DND-41 (cell line): Measurements from ENCODE around the gene SRP19.
"Not testable (repeated sequence)": the region's sequence is repeated elsewhere in the genome, so short reads cannot be mapped to it uniquely, and the experiment has no call there.

ENCODE experiments used
- ATAC-seq: fragments of 200-7000 bp; cut with Tn5 transposase; 3 replicates; pipeline ENCODE4 v1.9.1; 2021; ENCODE audit warnings: low read depth; ENCODE audit not compliant: insufficient read depth
- DNase-seq: peaks from one replicate; pipeline ENCODE4 v3.0.0-alpha.2; 2020
- H2AFZ ChIP-seq: 2 replicates; pipeline ENCODE4 v1.6.0; 2012; ENCODE audit warnings: low read depth, low read length
- H3K27ac ChIP-seq: 2 replicates; pipeline ENCODE4 v1.5.1; 2012; ENCODE audit warnings: low read length, inconsistent platforms
- H3K27me3 ChIP-seq: fragments of 200-600 bp; sonication (generic); 2 replicates; pipeline ENCODE4 v1.6.0; 2012; ENCODE audit warnings: low read length, mild to moderate bottlenecking, inconsistent platforms; ENCODE audit not compliant: insufficient read depth, poor library complexity
- H3K36me3 ChIP-seq: 2 replicates; pipeline ENCODE4 v1.5.1; 2012; ENCODE audit warnings: low read length, inconsistent platforms; ENCODE audit not compliant: insufficient read depth
- H3K4me1 ChIP-seq: 2 replicates; pipeline ENCODE4 v1.5.1; 2012; ENCODE audit warnings: mild to moderate bottlenecking, low read length; ENCODE audit not compliant: insufficient read depth
- H3K4me2 ChIP-seq: 2 replicates; pipeline ENCODE4 v1.6.0; 2012; ENCODE audit warnings: mild to moderate bottlenecking, moderate library complexity, low read length, inconsistent platforms; ENCODE audit not compliant: insufficient read depth
- H3K4me3 ChIP-seq, 2 experiments: fragments of 200-600 bp in 1 of 2; shearing (Covaris generic) in 1 of 2; 2 replicates each; pipeline ENCODE4 v1.5.1; 2012 to 2016; ENCODE audit warnings: inconsistent platforms in 2 of 2, low read length in 2 of 2, mild to moderate bottlenecking in 2 of 2, low read depth in 1 of 2, moderate library complexity in 1 of 2
- H3K79me2 ChIP-seq: 2 replicates; pipeline ENCODE4 v1.6.0; 2012; ENCODE audit warnings: low read length, inconsistent platforms; ENCODE audit not compliant: insufficient read depth
- H3K9ac ChIP-seq: 2 replicates; pipeline ENCODE4 v1.6.0; 2012; ENCODE audit warnings: low read depth, mild to moderate bottlenecking, inconsistent platforms, low read length, moderate library complexity
- H3K9me3 ChIP-seq: 2 replicates; pipeline ENCODE4 v1.5.1; 2012; ENCODE audit warnings: low read length, moderate library complexity, mild to moderate bottlenecking, inconsistent platforms; ENCODE audit not compliant: insufficient read depth, severe bottlenecking
- H4K20me1 ChIP-seq: 2 replicates; pipeline ENCODE4 v1.6.0; 2012; ENCODE audit warnings: low read length; ENCODE audit not compliant: insufficient read depth
- EZH2 ChIP-seq: IDR thresholded peaks from 3 replicates; pipeline ENCODE4 v1.6.1; 2012; ENCODE audit warnings: borderline replicate concordance, low read depth, mild to moderate bottlenecking, moderate library complexity, low read length, inconsistent platforms; ENCODE audit not compliant: severe bottlenecking
- TF ChIP-seq, protein P1 (sequence below): IDR thresholded peaks from 2 replicates; pipeline ENCODE4 v1.5.1; 2012; ENCODE audit warnings: borderline replicate concordance, low read length, moderate library complexity, mild to moderate bottlenecking; ENCODE audit not compliant: poor library complexity, severe bottlenecking; ENCODE audit errors: extremely low read depth

SRP19 gene

DNA sequence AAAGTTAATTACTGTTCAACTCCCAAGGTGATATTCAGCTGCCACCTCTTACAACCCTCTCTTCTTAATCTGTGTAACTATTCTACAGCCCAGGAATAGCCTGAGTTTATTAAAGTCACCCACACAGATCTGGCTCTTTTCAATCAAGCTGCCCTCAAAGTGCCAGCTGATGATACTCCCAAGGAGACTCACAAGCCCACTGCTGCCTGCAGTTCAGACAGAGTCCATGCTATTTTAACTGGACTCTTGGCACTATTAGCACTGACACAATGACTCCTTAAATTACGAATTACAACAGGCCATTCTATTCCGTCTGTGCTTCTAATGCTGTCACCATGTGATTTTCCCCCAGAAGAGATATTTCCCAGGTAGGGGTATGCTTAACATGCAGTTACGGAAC lies 34.6 kb downstream of the SRP19 start:
- no peak for DNase-seq
- Histone ChIP-seq H3K27ac (no peak overlapping the region), H3K79me2 (peaks cover 17% of the 10 kb centered on the region)

DNA sequence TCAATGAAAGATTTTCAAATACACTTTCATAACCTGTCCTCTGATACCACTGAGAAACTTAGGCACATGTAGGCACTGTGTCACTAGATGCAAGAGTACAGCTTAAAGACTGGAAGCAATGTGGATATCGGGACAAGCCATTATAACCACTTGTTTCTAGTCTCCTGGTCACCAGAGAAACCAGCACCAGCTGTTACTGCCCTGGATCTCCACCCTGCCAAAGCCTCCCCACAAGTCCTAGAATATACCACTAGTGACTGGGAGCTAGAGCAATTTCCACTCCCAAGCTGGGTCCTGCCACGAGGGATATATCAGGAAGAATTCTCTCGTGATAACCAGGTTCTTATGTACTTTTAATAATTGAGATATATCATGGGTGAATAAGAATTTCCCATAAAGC lies 41.5 kb downstream of the SRP19 start:
- peaks cover 70% of the 10 kb centered on the region for H3K36me3 ChIP-seq
- no peak overlapping the region for H2AFZ ChIP-seq
- no peak overlapping the region for H3K4me3 ChIP-seq
- H3K79me2 ChIP-seq, result peaks cover 34% of the 10 kb centered on the region
- no peak overlapping the region for H3K9ac ChIP-seq
- DNase-seq (no peak), ATAC-seq (no peak)
- TF ChIP-seq, protein P1, sequence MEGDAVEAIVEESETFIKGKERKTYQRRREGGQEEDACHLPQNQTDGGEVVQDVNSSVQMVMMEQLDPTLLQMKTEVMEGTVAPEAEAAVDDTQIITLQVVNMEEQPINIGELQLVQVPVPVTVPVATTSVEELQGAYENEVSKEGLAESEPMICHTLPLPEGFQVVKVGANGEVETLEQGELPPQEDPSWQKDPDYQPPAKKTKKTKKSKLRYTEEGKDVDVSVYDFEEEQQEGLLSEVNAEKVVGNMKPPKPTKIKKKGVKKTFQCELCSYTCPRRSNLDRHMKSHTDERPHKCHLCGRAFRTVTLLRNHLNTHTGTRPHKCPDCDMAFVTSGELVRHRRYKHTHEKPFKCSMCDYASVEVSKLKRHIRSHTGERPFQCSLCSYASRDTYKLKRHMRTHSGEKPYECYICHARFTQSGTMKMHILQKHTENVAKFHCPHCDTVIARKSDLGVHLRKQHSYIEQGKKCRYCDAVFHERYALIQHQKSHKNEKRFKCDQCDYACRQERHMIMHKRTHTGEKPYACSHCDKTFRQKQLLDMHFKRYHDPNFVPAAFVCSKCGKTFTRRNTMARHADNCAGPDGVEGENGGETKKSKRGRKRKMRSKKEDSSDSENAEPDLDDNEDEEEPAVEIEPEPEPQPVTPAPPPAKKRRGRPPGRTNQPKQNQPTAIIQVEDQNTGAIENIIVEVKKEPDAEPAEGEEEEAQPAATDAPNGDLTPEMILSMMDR, result no peak
- no peak for TF ChIP-seq EZH2
- H4K20me1 ChIP-seq, result peaks cover 13% of the 10 kb centered on the region
- no peaks in the 10 kb centered on the region for H3K9me3 ChIP-seq
- no peak overlapping the region for H3K4me2 ChIP-seq
- no peak overlapping the region for H3K27ac ChIP-seq
- H3K27me3 ChIP-seq, result no peaks in the 10 kb centered on the region
- H3K4me1 ChIP-seq, result no peaks in the 10 kb centered on the region

More for the DNA sequence above, 34.6 kb downstream of the SRP19 start:
- no peak overlapping the region for H3K4me3 ChIP-seq
- TF ChIP-seq, protein P1, result no peak
- no peak for TF ChIP-seq EZH2
- no peaks in the 10 kb centered on the region for H3K9me3 ChIP-seq
- H3K27me3 ChIP-seq, result no peaks in the 10 kb centered on the region
- no peak overlapping the region for H2AFZ ChIP-seq
- peaks cover 69% of the 10 kb centered on the region for H3K36me3 ChIP-seq
- no peak overlapping the region for H3K9ac ChIP-seq
- no peaks in the 10 kb centered on the region; the same call in 1 of the 2 replicates for H4K20me1 ChIP-seq
- H3K4me2 ChIP-seq, result no peak overlapping the region
- ATAC-seq, result no peak
- H3K4me1 ChIP-seq, result no peaks in the 10 kb centered on the region

DNA sequence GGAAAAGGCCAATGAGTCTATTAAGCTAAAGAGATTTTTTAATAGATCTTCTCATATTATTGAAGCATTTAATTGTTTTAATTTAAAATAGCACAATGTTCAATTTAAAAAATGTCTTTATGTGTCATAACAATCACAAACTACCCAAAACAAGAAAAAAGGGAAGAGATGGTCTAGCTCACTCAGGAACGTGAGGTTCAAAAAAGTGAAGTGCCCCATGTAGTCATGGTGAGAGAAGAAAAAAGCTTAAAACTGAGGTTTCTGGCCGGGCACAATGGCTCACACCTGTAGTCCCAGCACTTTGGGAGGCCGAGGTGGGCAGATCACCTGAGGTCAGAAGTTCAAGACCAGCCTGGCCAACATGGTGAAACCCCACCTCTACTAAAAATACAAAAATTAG lies 43.9 kb downstream of the SRP19 start:
- ATAC-seq, DNase-seq: not testable (repeated sequence)

DNA sequence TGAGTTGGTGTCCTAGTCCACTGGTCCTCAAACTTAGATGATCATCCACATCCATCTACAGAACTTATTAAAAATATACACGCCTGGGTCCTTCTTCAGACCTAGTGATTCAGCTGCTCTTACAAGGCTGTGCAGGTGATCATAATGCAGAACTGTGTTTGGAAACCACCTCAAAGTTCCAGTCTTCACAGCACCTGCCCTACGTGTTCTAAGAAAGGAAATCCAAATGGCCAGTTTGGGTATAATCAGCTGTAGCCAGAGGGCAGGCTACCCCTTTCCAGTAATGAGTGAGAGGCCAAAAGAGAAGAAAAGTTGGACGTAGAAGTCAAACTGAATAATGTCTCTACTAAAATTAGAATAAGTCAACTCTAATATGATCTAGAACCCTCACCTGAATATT lies 45.5 kb downstream of the SRP19 start:
- Histone ChIP-seq H3K79me2 (peaks cover 51% of the 10 kb centered on the region), H3K4me3 (no peak overlapping the region), H3K9me3 (no peaks in the 10 kb centered on the region), H3K27ac (no peak overlapping the region), H3K27me3 (no peaks in the 10 kb centered on the region), H3K9ac (no peak overlapping the region), H2AFZ (no peak overlapping the region), H3K36me3 (peaks cover 60% of the 10 kb centered on the region), H3K4me2 (no peak overlapping the region), H3K4me1 (no peaks in the 10 kb centered on the region), H4K20me1 (peaks cover 13% of the 10 kb centered on the region)
- no peak for TF ChIP-seq EZH2
- TF ChIP-seq, protein P1, result no peak
- ATAC-seq, result no peak
- no peak for DNase-seq

More for the DNA sequence above, 43.9 kb downstream of the SRP19 start:
- peaks cover 60% of the 10 kb centered on the region for H3K36me3 ChIP-seq
- H4K20me1 ChIP-seq, result peaks cover 13% of the 10 kb centered on the region
- not testable (repeated sequence) for H2AFZ ChIP-seq, H3K4me2 ChIP-seq, H3K4me3 ChIP-seq, H3K27me3 ChIP-seq, H3K9me3 ChIP-seq, H3K4me1 ChIP-seq, H3K27ac ChIP-seq, H3K9ac ChIP-seq
- H3K79me2 ChIP-seq, result peaks cover 37% of the 10 kb centered on the region
